Transverse colon (tissue), 4 donors: ENCODE measurements around the gene MIS18BP1. TPM values are rescaled to one million over a fixed set of nuclear protein-coding genes. Genes with fewer than 3 reads are reported as not detected.
"Not testable (repeated sequence)": the region's sequence is repeated elsewhere in the genome, so short reads cannot be mapped to it uniquely, and the experiment has no call there.

Experiments
- DNase-seq: peaks from one replicate; pipeline ENCODE4 v3.0.0-alpha.2; 2019
- H3K27ac ChIP-seq, 4 donors: fragments of 200-600 bp; sonication (generic); 2 replicates each; pipeline ENCODE4 v1.5.1; 2016 to 2018; ENCODE audit warnings: inconsistent platforms in 4 of 4
- H3K27me3 ChIP-seq: fragments of 200-600 bp; sonication (generic); 2 replicates; pipeline ENCODE4 v1.5.1; 2017; ENCODE audit warnings: inconsistent platforms
- H3K36me3 ChIP-seq, 4 donors: fragments of 200-600 bp; sonication (generic); 2 replicates each; pipeline ENCODE4 v1.5.1; 2017 to 2019; ENCODE audit warnings: inconsistent platforms in 4 of 4
- H3K4me1 ChIP-seq, 4 donors: fragments of 200-600 bp; sonication (generic); 2 replicates each; pipeline ENCODE4 v1.5.1; 2017 to 2020; ENCODE audit warnings: inconsistent platforms in 4 of 4
- H3K4me3 ChIP-seq, 4 donors: fragments of 200-600 bp; sonication (generic); 1 replicate in 1 of 4; 2 replicates in 3 of 4; pipeline versions ENCODE4 v1.5.1 to v1.6.1; 2017 to 2019; ENCODE audit warnings: inconsistent platforms in 4 of 4
- H3K9me3 ChIP-seq, 2 donors: fragments of 200-600 bp; sonication (generic); 2 replicates each; pipeline ENCODE4 v1.5.1; 2017 to 2019; ENCODE audit warnings: inconsistent platforms in 2 of 2
- EP300 ChIP-seq: sonication (generic); formaldehyde crosslinking; IDR thresholded peaks from one replicate; pipeline ENCODE4 v1.6.1; 2017; ENCODE audit warnings: antibody characterized with exemption, low read depth
- POLR2A ChIP-seq: fragments of 450-650 bp; IDR thresholded peaks from one replicate; pipeline ENCODE4 v1.6.1; 2016; ENCODE audit warnings: antibody characterized with exemption, mild to moderate bottlenecking, moderate library complexity
- POLR2AphosphoS5 ChIP-seq, 3 donors: sonication (generic); formaldehyde crosslinking; IDR thresholded peaks; one replicate each; pipeline ENCODE4 v1.6.1; 2016; ENCODE audit warnings: antibody characterized with exemption in 3 of 3
- WGBS, 2 donors: methylation state at CpG; one replicate each; pipeline ENCODE4 v1.1.5; 2018; ENCODE audit warnings: low coverage in 1 of 2; 5-methylcytosine and 5-hydroxymethylcytosine counted together
- in situ Hi-C, 4 donors: fragments of 200-750 bp; cut with MboI; loops; one replicate each; pipeline versions ENCODE4 v1.15.0 to v1.15.1; 2017; ENCODE audit warnings: low sequenced_read_pairs in 3 of 4, low pct_ligation_motif_present in 1 of 4, low pct_unique_long_range_greater_than_20kb in 1 of 4
- intact Hi-C: fragments of 100-400 bp; cut with DNase I; formaldehyde crosslinking; loops from one replicate; pipeline ENCODE4 v1.15.1; 2023; ENCODE audit warnings: low total_unique reads
- total RNA-seq, 4 donors: library from RNA; depleted of rRNA; stranded (reverse); fragments of >200 nt; gene quantifications; one replicate each; pipeline ENCODE4 v1.1.0, GENCODE V29; 2016
- TF ChIP-seq, protein P1 (sequence below), 5 experiments: fragments of 200-600 bp in 3 of 5; fragments of 450-650 bp in 2 of 5; sonication (generic) in 3 of 5; IDR thresholded peaks; 1 replicate in 2 of 5; 2 replicates in 3 of 5; pipeline ENCODE4 v1.5.1; 2016 to 2017; ENCODE audit warnings: antibody characterized with exemption in 5 of 5, inconsistent platforms in 3 of 5, mild to moderate bottlenecking in 2 of 5, moderate library complexity in 1 of 5

The MIS18BP1 gene
- total RNA-seq, 4 donors from 2014 or later: 23.5 to 61.7 (median 38.4) TPM

GRCh38 chr14:45242706-45243105 is 10.3 kb downstream of the MIS18BP1 start:
- peaks cover 0 to 7% (median 0%) of the 10 kb centered on the region in 4 donors for H3K4me1 ChIP-seq
- H3K9me3 ChIP-seq: no peaks in the 10 kb centered on the region
- TF ChIP-seq, protein P1, sequence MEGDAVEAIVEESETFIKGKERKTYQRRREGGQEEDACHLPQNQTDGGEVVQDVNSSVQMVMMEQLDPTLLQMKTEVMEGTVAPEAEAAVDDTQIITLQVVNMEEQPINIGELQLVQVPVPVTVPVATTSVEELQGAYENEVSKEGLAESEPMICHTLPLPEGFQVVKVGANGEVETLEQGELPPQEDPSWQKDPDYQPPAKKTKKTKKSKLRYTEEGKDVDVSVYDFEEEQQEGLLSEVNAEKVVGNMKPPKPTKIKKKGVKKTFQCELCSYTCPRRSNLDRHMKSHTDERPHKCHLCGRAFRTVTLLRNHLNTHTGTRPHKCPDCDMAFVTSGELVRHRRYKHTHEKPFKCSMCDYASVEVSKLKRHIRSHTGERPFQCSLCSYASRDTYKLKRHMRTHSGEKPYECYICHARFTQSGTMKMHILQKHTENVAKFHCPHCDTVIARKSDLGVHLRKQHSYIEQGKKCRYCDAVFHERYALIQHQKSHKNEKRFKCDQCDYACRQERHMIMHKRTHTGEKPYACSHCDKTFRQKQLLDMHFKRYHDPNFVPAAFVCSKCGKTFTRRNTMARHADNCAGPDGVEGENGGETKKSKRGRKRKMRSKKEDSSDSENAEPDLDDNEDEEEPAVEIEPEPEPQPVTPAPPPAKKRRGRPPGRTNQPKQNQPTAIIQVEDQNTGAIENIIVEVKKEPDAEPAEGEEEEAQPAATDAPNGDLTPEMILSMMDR (IDR thresholded peaks at IDR 0.05): no peak
- TF ChIP-seq POLR2AphosphoS5 (IDR thresholded peaks at IDR 0.05) (no peak), POLR2A (no peak), EP300 (no peak)
- intact Hi-C loops: no loop called here
- no peaks in the 10 kb centered on the region for H3K27me3 ChIP-seq
- no peak overlapping the region for H3K27ac ChIP-seq
- in situ Hi-C loops: no loop called here
- WGBS, 2 donors: 86 to 87% methylated on average over 3 of the region's 3 CpGs
- H3K4me3 ChIP-seq: no peak overlapping the region
- H3K36me3 ChIP-seq: peaks cover 0 to 5% (median 0%) of the 10 kb centered on the region in 4 donors
- no peak for DNase-seq

GRCh38 chr14:45238988-45239387 is 14.0 kb downstream of the MIS18BP1 start:
- WGBS, 2 donors: 91 to 92% methylated on average over 2 of the region's 2 CpGs

DNA sequence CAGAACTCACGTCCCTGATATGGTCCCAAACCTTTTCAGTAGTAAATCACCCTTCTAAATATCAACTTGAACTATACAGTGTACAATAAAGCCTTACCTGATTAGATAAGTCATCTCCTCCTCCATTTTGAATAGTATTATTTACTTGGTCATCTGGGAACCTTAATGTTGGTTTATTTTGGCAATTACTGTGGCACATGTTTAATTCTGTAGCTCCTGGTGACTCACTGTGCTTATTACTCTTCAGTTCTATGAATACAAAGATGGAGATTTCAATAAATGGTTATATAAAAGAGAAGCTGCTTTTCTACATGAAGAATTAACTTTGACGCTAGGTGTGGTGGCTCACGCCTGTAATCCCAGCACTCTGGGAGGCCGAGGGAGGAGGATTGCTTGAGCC is 25.4 kb downstream of the MIS18BP1 start:
- in situ Hi-C loops (no loop called here), intact Hi-C loops (loop anchor here (5.0 kb wide), 1 partner anchor 1270 kb away; no protein-coding TSS in a partner anchor)
- Histone ChIP-seq H3K36me3 (peaks cover 0 to 51% (median 6%) of the 10 kb centered on the region in 4 donors), H3K27ac (no peak overlapping the region), H3K27me3 (no peaks in the 10 kb centered on the region), H3K9me3 (no peaks in the 10 kb centered on the region), H3K4me1 (no peaks in the 10 kb centered on the region), H3K4me3 (no peak overlapping the region)
- TF ChIP-seq EP300 (no peak), POLR2A (no peak), POLR2AphosphoS5 (IDR thresholded peaks at IDR 0.05) (no peak)
- TF ChIP-seq, protein P1 (IDR thresholded peaks at IDR 0.05): no peak
- no peak for DNase-seq
- 89 to 98% methylated on average over 3 to 4 of the region's 4 CpGs for WGBS, 2 donors

More at GRCh38 chr14:45238988-45239387, 14.0 kb downstream of the MIS18BP1 start:
- H3K27ac ChIP-seq: no peak overlapping the region
- DNase-seq: no peak
- H3K36me3 ChIP-seq: peaks cover 0 to 20% (median 2%) of the 10 kb centered on the region in 4 donors
- TF ChIP-seq, protein P1 (IDR thresholded peaks at IDR 0.05): no peak
- TF ChIP-seq POLR2AphosphoS5 (IDR thresholded peaks at IDR 0.05): no peak
- no peak for TF ChIP-seq POLR2A
- no peak for TF ChIP-seq EP300
- no peaks in the 10 kb centered on the region for H3K9me3 ChIP-seq
- intact Hi-C loops (no loop called here), in situ Hi-C loops (no loop called here)
- no peak overlapping the region for H3K4me3 ChIP-seq
- H3K4me1 ChIP-seq: no peaks in the 10 kb centered on the region
- no peaks in the 10 kb centered on the region for H3K27me3 ChIP-seq

DNA sequence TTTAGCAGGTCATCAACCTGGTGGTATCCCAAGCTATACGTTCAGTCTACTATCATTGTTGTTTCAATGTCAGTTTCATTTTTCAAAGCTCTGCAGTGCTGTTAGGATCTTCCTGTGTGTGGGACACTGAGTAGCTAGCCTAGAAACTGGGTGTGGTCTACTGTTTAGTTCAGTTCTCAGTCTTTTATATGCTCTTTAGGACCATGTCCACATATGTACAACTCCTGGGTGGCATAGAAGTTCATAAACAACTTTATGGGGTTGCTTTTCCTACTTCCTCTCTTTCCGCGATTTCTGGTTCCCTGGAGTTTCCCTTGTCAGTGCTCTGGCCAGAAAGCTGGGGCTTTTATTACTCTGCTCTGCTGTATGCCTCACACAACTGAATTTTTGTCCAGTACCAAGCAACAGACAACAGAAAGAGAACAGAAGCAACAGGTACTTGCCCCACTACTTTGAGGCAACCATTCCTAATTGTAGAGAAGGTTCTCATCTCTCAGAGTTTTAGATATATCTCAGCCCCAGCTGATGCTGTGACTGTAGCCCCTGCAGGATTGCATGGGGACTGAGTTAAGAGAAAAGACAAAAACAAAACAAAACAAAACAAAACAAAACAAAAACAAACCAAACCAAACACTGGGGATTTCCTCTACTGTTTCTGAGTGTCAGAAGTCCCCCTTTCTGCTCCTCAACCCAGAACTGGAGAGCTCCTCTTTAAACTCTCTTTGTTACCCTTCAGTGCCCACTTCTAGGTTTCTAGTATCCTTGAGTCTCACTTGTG is 30.3 kb downstream of the MIS18BP1 start:
- TF ChIP-seq EP300: no peak
- no peak for TF ChIP-seq POLR2A
- TF ChIP-seq, protein P1 (IDR thresholded peaks at IDR 0.05): no peak
- no peak for TF ChIP-seq POLR2AphosphoS5 (IDR thresholded peaks at IDR 0.05)
- Histone ChIP-seq H3K4me1 (no peaks in the 10 kb centered on the region), H3K27ac (no peak overlapping the region), H3K27me3 (no peaks in the 10 kb centered on the region), H3K4me3 (no peak overlapping the region), H3K9me3 (no peaks in the 10 kb centered on the region), H3K36me3 (peaks cover 0 to 40% (median 8%) of the 10 kb centered on the region in 4 donors)
- in situ Hi-C loops: no loop called here
- intact Hi-C loops: no loop called here
- DNase-seq: no peak
- 79 to 88% methylated on average over 3 of the region's 3 CpGs for WGBS, 2 donors

- 99% methylated on average over 6 of the region's 6 CpGs; no CpG with 5 or more reads in 1 of the 2 donors for WGBS, 2 donors
- peaks cover 0 to 42% (median 12%) of the 10 kb centered on the region in 4 donors for H3K36me3 ChIP-seq
- in situ Hi-C loops, H3K27me3 ChIP-seq, intact Hi-C loops, H3K9me3 ChIP-seq, DNase-seq, H3K4me3 ChIP-seq, H3K4me1 ChIP-seq, H3K27ac ChIP-seq: not testable (repeated sequence)
Observed at GRCh38 chr14:45214341-45214740, 38.7 kb downstream of the MIS18BP1 start.

DNA sequence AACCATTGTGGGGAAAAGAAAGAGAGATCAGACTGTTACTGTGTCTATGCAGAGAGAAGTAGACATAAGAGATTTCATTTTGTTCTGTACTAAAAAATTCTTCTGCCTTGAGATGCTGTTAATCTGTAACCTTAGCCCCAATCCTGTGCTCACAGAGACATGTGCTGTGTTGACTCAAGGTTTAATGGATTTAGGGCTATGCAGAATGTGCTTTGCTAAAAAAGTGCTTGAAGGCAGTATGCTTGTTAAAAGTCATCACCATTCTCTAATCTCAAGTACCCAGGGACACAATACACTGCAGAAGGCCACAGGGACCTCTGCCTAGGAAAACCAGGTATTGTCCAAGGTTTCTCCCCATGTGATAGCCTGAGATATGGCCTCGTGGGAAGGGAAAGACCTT is 39.3 kb downstream of the MIS18BP1 start:
- peaks cover 0 to 45% (median 12%) of the 10 kb centered on the region in 4 donors for H3K36me3 ChIP-seq
- intact Hi-C loops, DNase-seq, H3K27me3 ChIP-seq, H3K27ac ChIP-seq, H3K4me1 ChIP-seq, in situ Hi-C loops, H3K9me3 ChIP-seq, H3K4me3 ChIP-seq: not testable (repeated sequence)
- 33 to 72% methylated on average over 1 of the region's 1 CpG for WGBS, 2 donors
